Measurements from ENCODE around the gene PIK3AP1. TPM values are rescaled to one million over a fixed set of nuclear protein-coding genes. Genes with fewer than 3 reads are reported as not detected.

PIK3AP1 gene
- total and polyA plus RNA-seq, 2 of the 8 experiments (the other 6 are each of a cell fraction or from before 2014, with no cell fraction given) = 1.9 to 4.5 TPM

- TF ChIP-seq CHD7 (IDR thresholded peaks at IDR 0.05; ENCODE audit: insufficient replicate concordance, low read length) (no peak), SAP30 (IDR thresholded peaks at IDR 0.05; ENCODE audit: insufficient read depth, insufficient replicate concordance, low read length) (no peak)
Observed at GRCh38 chr10:96672481-96673175, 47.7 kb downstream of the PIK3AP1 start (continued).

Measured in H1 (cell line).